ENCODE measurements around the gene PITX1. TPM values are rescaled to one million over a fixed set of nuclear protein-coding genes. Genes with fewer than 3 reads are reported as not detected.
A peak's percentile ranks its signal among the peaks of the same experiment; 100 is the strongest.

PITX1 gene
- total RNA-seq, 1 donor from 2014 or later: 23.8 TPM

GRCh38 chr5:135040333-135041144 lies 6.5 kb upstream of the PITX1 start:
- Histone ChIP-seq H3K4me1 (peaks cover 7 to 8% of the 10 kb centered on the region in 2 donors), H3K27me3 (peaks cover 29% of the 10 kb centered on the region), H3K4me3 (no peak overlapping the region), H3K9me3 (no peaks in the 10 kb centered on the region), H3K27ac (no peak overlapping the region), H3K36me3 (no peaks in the 10 kb centered on the region)
- intact Hi-C loops (cut with DNase I): no loop called here
- no peak for TF ChIP-seq CTCF (IDR thresholded peaks at IDR 0.05)
- no peak for DNase-seq (ENCODE audit: low spot score in 2 of 2)

GRCh38 chr5:135040034-135040332 lies 6.0 kb upstream of the PITX1 start:
- Histone ChIP-seq H3K4me1 (peaks cover 7 to 8% of the 10 kb centered on the region in 2 donors), H3K27ac (no peak overlapping the region), H3K27me3 (peaks cover 29% of the 10 kb centered on the region), H3K9me3 (no peaks in the 10 kb centered on the region), H3K4me3 (peak overlapping the region; percentile 34 to 52), H3K36me3 (no peaks in the 10 kb centered on the region)
- intact Hi-C loops (cut with DNase I): no loop called here
- no peak for DNase-seq (ENCODE audit: low spot score in 2 of 2)
- TF ChIP-seq CTCF (IDR thresholded peaks at IDR 0.05): no peak

- no peak overlapping the region for H3K27ac ChIP-seq
- intact Hi-C loops (cut with DNase I): no loop called here
These were observed 5.4 kb upstream of the PITX1 start for GRCh38 chr5:135039271-135040033.

GRCh38 chr5:135038813-135039270 lies 4.8 kb upstream of the PITX1 start:
- no peak for DNase-seq (ENCODE audit: low spot score in 2 of 2)
- no peaks in the 10 kb centered on the region for H3K9me3 ChIP-seq
- intact Hi-C loops (cut with DNase I): no loop called here
- peak overlapping the region; percentile 34 to 52 for H3K4me3 ChIP-seq
- H3K27me3 ChIP-seq: peaks cover 29% of the 10 kb centered on the region
- H3K27ac ChIP-seq: no peak overlapping the region
- H3K36me3 ChIP-seq: no peaks in the 10 kb centered on the region
- peaks cover 7 to 8% of the 10 kb centered on the region in 2 donors for H3K4me1 ChIP-seq
- no peak for TF ChIP-seq CTCF (IDR thresholded peaks at IDR 0.05)

More at GRCh38 chr5:135039271-135040033, 5.4 kb upstream of the PITX1 start:
- peaks cover 7 to 8% of the 10 kb centered on the region in 2 donors for H3K4me1 ChIP-seq
- no peaks in the 10 kb centered on the region for H3K9me3 ChIP-seq
- peak in 1 of 2 donors; percentile 62 for DNase-seq (ENCODE audit: low spot score in 2 of 2)
- TF ChIP-seq CTCF (IDR thresholded peaks at IDR 0.05): no peak
- H3K4me3 ChIP-seq: peak overlapping the region; percentile 34 to 52
- peaks cover 29% of the 10 kb centered on the region for H3K27me3 ChIP-seq
- no peaks in the 10 kb centered on the region for H3K36me3 ChIP-seq

GRCh38 chr5:135038205-135038812 lies 4.3 kb upstream of the PITX1 start:
- intact Hi-C loops (cut with DNase I): no loop called here
- peak overlapping the region; percentile 34 to 52 for H3K4me3 ChIP-seq
- no peaks in the 10 kb centered on the region for H3K9me3 ChIP-seq
- no peak for TF ChIP-seq CTCF (IDR thresholded peaks at IDR 0.05)
- no peaks in the 10 kb centered on the region for H3K36me3 ChIP-seq
- H3K4me1 ChIP-seq: peaks cover 8 to 10% of the 10 kb centered on the region in 2 donors
- H3K27ac ChIP-seq: no peak overlapping the region
- no peak for DNase-seq (ENCODE audit: low spot score in 2 of 2)
- H3K27me3 ChIP-seq: peaks cover 29% of the 10 kb centered on the region

Measured in ascending aorta (tissue), 2 donors.